Limb (tissue), 2 donors: ENCODE data around the gene GTF3C5.
A peak's percentile ranks its signal among the peaks of the same experiment; 100 is the strongest.
"Not testable (repeated sequence)": the region's sequence is repeated elsewhere in the genome, so short reads cannot be mapped to it uniquely, and the experiment has no call there.

Source experiments
- DNase-seq, 2 donors: peaks; one replicate each; pipeline ENCODE4 v3.0.0-alpha.2; 2016; ENCODE audit errors: extremely low spot score in 2 of 2

Gene GTF3C5, protein sequence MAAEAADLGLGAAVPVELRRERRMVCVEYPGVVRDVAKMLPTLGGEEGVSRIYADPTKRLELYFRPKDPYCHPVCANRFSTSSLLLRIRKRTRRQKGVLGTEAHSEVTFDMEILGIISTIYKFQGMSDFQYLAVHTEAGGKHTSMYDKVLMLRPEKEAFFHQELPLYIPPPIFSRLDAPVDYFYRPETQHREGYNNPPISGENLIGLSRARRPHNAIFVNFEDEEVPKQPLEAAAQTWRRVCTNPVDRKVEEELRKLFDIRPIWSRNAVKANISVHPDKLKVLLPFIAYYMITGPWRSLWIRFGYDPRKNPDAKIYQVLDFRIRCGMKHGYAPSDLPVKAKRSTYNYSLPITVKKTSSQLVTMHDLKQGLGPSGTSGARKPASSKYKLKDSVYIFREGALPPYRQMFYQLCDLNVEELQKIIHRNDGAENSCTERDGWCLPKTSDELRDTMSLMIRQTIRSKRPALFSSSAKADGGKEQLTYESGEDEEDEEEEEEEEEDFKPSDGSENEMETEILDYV

GRCh38 chr9:133030317-133031129 is at the start of gene GTF3C5:
TSS of gene GTF3C5 (plus strand) at chr9:133030997. CDS start at chr9:133031012, 15 bp downstream.
- peak; percentile 94 to 99 for DNase-seq

DNA sequence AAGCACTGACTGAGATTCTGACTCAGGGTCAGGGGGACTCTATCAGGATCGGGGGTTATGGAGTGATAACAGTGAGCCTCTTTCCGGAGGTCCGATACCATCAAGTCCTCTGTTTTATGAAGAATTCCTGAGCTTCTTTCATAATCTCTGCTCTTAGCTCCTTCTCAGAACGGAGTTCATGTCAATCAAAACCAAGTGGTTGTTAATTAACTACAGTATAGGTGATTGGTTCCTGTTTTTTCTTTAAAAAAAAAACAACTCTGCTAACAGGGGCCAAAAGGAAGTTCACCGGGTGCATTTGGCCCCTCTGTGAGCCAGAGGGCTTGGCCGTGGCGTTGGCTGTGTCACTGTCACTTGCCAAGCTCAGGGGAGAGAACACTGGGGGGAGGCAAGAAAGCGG is 48.3 kb upstream of the GTF3C5 start:
- no peak for DNase-seq

DNA sequence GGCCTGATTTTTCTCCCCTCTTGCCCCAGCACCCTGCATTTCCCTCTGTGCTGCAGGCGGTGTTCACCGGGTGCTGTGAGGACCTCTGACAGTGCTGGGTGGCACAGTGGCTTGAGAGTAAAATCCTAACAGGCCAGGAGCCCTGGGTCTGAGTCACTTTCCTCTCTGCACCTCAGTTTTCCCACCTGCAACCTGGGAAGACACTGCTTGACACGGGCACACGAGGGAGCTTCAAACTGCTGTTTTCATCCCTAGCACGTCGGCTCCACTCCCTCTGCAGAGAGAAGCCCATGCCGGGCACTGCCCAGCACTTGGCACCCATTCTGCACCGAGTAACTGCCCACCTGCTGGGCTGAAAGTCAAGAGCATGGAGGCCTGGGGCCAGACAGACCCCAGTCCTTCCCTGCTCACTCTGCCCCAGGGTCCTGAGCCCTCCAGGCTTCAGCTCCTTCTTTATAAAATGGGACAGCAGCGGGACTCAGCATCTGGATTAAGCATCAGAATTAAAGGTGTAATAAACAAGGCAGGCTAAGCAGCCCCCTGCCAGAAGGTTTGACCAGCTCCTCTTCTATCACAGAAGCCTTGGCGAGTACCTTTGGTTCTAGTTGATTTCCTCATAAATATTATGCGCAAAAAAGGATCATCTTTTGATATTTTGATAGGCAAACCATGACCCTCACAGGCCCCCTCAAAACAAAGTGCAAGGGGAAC is 47.2 kb upstream of the GTF3C5 start:
- DNase-seq: no peak

DNA sequence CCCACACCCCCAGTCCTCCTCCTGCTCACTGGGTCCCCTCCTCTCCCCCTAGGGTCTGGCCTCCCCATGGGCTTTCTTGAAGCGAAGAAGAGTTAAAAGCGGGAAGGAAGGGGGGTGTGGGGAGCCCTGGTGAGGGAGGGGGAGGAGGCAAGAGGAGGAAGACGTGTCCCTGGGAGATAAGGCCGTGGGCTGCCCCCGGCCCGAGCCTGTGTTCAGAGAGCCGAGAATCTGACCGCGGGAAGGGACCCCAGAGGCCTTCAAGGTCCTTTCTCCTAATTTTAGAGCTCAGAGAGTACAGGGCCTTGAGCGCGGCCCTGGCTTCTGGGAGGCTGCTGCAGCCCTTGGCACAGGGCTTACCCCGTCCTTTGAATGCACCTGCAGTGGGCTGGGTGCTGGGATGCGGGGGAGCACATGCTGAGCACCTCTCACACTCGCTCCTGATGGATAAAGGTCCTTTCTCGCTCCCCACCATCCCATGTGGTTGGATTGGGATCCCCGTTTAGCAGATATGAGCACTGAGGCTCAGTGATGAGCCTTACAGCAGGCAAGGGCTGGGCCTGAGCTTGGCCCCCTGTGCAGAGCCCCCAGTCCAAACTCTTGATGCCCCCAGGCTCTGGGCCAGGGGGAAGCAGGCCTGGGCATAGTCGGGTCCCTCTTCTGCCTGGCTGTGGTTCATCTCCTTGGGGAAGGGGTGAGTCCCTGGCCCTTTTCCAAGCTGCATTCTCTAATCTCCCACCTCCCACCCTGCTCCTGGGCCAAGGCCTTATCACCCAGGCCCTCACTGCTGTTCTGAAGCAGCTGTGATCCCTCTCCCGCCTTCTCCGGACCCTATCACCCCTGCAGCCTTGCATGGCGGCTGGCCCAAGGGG is 46.4 kb upstream of the GTF3C5 start:
- DNase-seq: no peak

- no peak for DNase-seq
These were observed 45.8 kb upstream of the GTF3C5 start for GRCh38 chr9:132985071-132985350.

DNA sequence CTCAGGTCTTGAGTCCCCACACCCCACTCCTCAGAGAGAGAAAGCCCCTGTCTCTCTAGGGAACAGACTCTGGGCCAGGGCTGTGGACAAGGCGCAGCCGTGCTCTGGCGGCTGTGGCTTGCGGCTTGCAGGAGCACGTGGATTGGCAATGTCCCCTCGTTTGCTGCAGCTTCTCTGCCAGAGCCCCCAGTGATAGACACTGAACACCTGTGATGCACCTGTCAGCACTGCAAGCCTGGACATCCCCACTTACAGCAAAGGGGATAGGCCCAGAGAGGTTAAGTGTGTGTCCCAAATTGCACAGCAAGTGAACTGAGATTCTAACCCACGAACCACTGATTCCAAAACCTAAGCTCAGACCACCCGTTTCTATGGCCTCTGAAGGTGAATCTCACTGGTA is 45.3 kb upstream of the GTF3C5 start:
- DNase-seq: no peak

- no peak for DNase-seq
These were observed 44.7 kb upstream of the GTF3C5 start for GRCh38 chr9:132986114-132986513.

DNA sequence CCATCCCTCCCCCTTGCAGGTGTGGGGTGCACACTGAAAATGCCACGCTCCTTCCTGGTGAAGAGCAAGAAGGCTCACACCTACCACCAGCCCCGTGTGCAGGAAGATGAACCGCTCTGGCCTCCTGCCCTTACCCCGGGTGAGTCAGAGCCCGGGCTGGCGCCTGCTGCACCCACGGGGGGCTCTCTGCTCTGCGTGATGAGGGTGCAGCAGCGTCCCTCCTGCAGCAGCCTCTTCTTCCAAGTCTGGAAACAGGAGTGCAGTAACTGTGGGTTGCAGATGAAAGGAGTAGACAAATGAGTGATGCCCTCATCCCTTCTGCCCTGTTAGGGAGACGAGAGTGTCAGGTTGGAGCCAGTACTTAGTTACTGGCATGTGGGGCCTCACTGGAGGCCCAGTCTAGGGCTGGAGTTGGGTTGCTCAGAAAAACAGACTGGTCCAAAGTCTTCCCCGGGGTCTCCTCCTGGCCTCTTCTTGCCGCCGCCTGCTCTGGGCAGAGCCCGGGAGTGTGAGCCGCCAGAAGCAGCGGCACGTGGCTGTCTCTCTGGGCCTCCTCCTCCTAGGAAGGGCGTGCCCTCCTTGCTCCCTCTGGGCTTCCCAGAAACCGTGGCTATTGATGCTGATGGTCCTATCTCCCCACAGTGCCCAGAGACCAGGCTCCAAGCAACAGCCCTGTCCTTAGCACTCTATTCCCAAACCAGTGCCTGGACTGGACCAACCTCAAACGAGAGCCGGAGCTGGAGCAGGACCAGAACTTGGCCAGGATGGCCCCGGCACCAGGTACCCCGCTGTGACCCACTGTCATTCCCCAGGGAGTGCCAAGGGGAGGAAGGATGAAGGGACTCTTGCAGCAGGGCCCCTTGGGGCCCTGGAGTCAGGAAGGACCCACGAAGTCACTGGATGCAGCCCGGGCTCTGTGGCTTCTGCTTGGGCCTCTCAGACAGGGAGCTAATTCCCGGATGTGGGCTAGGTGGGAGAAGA is 43.9 kb upstream of the GTF3C5 start:
- DNase-seq: no peak

DNA sequence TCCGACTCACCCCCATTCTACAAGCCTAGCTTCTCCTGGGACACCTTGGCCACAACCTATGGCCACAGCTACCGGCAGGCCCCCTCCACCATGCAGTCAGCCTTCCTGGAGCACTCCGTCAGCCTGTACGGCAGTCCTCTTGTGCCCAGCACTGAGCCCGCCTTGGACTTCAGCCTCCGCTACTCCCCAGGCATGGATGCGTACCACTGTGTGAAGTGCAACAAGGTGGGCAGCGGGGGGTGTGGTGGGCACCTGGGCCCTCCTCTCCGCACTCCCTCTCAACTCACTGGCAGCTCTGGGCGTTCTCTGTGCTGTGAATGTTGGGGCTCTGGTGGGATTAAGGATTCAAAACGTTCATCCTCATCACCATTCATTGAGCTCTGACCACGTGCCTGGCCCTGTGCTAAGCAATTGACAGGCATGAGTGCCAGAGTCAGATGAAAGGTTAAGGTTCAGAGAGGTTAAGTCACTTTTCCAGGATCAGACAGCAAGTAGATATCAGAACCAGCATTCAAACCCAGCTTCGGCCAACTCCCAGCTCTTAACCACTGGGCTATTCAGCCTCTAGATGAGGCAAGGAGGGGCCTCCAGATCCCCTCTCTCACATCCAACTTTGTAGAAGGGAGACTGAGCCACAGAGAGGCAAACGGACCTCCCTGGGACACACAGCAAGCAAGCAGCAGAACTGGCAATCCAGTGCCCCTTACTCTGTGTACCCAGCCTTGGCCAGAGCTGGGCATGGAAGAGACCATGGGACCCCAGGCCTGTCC is 42.4 kb upstream of the GTF3C5 start:
- no peak for DNase-seq

- DNase-seq: no peak
These were observed 41.8 kb upstream of the GTF3C5 start for GRCh38 chr9:132989014-132989310.

- DNase-seq: no peak
These were observed 41.3 kb upstream of the GTF3C5 start for GRCh38 chr9:132989414-132989996.

DNA sequence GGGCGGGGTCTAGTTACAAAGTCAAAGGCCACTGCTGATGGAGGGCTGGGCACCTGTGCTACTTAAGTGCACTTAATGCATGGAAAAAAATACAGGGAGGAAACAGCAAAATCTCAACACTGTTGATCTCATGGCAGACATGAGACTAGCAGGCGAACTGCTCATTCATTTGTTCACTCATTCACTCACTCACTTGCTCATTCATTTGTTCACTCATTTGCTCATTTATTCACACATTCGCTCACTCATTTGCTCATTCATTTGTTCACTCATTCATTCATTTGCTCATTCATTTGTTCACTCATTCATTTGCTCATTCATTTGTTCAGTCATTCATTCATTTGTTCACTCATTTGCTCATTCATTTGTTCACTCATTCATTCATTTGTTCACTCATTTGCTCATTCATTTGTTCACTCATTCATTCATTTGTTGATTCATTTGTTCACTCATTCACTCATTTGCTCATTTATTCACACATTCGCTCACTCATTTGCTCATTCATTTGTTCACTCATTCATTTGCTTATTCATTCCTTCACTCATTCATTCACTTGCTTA is 40.7 kb upstream of the GTF3C5 start:
- not testable (repeated sequence) for DNase-seq

DNA sequence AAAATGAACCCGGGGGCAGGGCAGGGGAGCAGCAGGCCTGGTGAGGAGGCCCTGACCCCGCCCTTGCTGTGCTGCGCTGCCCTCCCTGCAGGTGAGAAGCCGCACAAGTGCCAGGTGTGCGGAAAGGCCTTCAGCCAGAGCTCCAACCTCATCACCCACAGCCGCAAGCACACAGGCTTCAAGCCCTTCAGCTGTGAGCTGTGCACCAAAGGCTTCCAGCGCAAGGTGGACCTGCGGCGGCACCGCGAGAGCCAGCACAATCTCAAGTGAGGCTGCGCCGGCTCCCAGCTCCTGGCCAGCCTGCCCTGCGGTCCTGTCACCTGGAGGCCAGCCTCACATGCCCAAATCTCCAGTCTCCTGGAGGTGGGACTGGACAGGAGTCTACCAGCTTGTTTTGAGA is 40.0 kb upstream of the GTF3C5 start:
- no peak for DNase-seq

DNA sequence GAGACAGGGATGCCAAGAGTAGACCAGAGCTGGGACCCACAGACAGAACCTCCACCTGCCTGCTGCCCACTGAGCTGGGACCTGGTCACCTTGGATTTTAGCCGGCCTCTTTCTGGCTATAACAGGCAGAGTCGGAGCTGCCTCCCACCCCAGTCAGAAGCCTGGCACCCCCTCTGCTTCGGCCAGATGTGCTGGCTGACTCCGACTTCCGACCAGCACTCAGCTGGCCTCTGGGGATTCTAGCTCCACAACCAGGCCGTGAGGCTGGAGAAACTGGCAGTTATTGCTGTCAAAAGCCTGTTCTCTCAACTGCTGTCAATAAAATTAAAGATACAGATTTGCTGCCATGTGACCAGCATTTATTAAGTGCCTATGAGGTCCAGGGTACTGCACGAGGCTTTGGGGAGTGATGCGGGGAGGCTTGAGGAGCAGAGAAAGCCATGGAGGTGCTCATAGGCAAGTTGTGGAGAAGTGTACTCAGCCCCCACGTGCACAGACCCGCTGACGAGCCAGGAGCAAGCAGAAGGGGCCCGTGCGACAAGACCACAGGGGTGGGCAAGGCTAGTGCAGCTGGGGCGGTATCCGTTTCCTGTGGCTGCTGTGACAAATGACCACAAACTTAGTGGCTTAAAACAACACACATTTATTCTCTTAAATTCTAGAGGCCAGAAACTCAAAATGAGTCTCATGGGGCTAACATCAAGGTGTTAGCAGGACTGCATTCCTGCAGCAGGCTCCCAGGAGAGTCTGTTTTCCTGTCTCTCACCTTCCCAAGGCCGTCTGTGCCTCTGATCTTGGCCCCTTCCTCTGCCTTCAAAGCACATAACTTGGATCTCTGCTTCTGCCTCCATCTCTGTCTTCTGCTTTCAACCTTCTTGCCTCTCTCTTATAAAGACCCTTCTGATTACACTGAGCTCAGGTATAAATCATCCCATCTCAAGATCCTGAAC is 39.2 kb upstream of the GTF3C5 start:
- DNase-seq: no peak

- DNase-seq: no peak
These were observed 37.3 kb upstream of the GTF3C5 start for GRCh38 chr9:132993511-132993939.

DNA sequence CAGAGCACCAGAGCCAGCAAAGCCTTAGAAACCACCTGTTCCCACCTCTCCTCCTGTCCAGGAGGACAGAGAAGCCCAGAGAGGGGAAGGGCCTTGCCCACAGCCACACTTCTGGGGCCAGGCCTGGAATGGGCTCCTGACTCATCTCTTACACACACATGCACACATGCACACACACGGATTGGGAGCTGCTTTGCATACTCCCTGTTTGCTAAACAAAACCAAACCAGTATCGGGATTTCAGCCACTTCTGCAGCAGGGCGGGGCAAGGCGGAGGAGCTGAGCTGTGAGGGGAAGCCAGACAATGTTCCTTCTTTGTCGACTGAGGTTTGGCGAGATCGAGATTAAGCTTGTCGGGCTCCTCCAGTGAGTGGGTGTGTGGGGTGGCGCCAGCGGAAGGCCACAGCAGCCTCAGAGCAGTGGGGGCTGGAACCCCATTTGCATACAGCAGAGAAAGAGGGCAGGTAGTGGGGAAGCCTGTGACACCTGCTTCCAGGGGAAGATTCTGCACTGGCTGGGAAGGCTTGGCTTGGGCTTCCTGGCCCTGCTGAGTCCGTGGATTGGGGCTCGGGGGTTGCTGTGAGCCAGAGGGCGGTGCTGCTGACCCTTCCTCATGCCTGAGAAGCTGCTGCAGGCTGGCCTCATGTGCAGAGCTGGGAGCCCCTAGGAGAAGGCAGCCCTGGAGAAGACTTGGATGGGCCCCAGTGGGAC is 36.2 kb upstream of the GTF3C5 start:
- no peak for DNase-seq

DNA sequence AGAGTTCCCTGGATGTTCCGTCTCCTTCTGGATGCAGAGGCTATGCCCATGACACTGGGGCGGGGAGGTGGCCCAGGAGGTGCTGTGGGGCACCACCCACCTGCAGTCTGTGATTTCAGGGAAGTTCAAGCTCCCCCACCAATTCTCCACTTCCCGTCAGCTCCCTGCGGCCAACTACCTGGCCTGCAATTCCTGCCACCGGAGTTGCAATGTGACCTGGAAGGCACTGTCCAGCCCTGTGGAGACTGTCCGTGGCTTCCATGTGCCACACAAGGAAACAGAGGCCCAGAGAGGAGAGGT is 35.7 kb upstream of the GTF3C5 start:
- DNase-seq: no peak
